MCF 10A (cell line): ENCODE results near the gene GRB2. TPM values are rescaled to one million over a fixed set of nuclear protein-coding genes. Genes with fewer than 3 reads are reported as not detected.

Experiments
- BruUV-seq: library from RNA; stranded (reverse); fragments of 400-500 nt; replicated peaks from 2 replicates; lab custom pipeline; 2021; lab: Mats Ljungman, UMichigan
- CTCF ChIA-PET: fragments of 300-600 bp; sonication (Branson Sonifier 250); formaldehyde crosslinking; extraction: SDS; loops from one replicate; lab custom pipeline; 2021; ENCODE audit warnings: antibody characterized with exemption, inconsistent platforms; lab: Yijun Ruan, JAX
- POLR2A ChIA-PET: fragments of 300-600, 350-650 bp; sonication (Branson Sonifier 250); formaldehyde crosslinking; extraction: SDS; loops from one replicate; lab custom pipeline; 2020; ENCODE audit warnings: antibody characterized with exemption, inconsistent platforms; lab: Yijun Ruan, JAX
- DNase-seq: peaks from one replicate; pipeline ENCODE4 v3.0.0-alpha.2; 2018; ENCODE audit not compliant: unreplicated experiment
- H3K27ac Mint-ChIP-seq: one replicate; pipeline ENCODE4 v1.8.0; 2022; ENCODE audit warnings: mild to moderate bottlenecking, low read depth, mixed read lengths; ENCODE audit not compliant: unreplicated experiment
- H3K27me3 Mint-ChIP-seq: one replicate; pipeline ENCODE4 v1.8.0; 2022; ENCODE audit warnings: mixed read lengths; ENCODE audit not compliant: insufficient read depth, unreplicated experiment
- H3K36me3 Mint-ChIP-seq: one replicate; pipeline ENCODE4 v1.8.0; 2022; ENCODE audit warnings: mild to moderate bottlenecking, moderate library complexity, mixed read lengths; ENCODE audit not compliant: insufficient read depth, unreplicated experiment
- H3K4me1 Mint-ChIP-seq: one replicate; pipeline ENCODE4 v1.8.0; 2022; ENCODE audit warnings: mixed read lengths; ENCODE audit not compliant: insufficient read depth, unreplicated experiment
- H3K4me3 Mint-ChIP-seq: one replicate; pipeline ENCODE4 v1.8.0; 2022; ENCODE audit warnings: mild to moderate bottlenecking, moderate library complexity, mixed read lengths; ENCODE audit not compliant: unreplicated experiment
- H3K9me3 Mint-ChIP-seq: one replicate; pipeline ENCODE4 v1.8.0; 2022; ENCODE audit warnings: mixed read lengths; ENCODE audit not compliant: unreplicated experiment
- intact Hi-C: fragments of 100-400 bp; cut with micrococcal nuclease; formaldehyde crosslinking; loops from 2 replicates; pipeline ENCODE4 v1.14.1; 2022
- total RNA-seq: library from RNA; stranded (reverse); gene quantifications from 2 replicates; pipeline ENCODE4 v1.2.3, GENCODE V29; 2022
- TF ChIP-seq, protein P1 (sequence below): fragments of 200-600 bp; IDR thresholded peaks from one replicate; pipeline ENCODE4 v1.8.0; 2022; ENCODE audit warnings: antibody characterized with exemption, mild to moderate bottlenecking; ENCODE audit not compliant: unreplicated experiment

The GRB2 gene
- total RNA-seq, 1 experiment from 2014 or later = 67.1 TPM

DNA sequence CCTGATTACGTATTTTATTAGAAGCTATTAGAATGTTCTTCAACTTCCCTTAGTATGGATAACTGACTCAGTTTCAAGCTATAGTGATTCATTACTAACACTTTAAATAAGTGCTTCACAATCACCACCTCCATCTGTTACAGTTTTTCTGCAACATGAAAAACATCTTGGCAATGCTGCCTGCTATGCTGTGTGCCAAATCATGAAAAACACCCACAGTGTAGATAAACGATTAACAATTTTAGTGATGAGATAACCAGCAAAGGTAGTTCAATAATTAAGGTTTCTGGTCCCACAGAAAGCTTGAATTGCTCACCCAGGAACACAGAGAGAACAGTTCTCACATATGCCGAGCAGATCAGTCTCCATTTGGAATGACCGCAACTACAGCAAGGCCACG is 64.8 kb downstream of the GRB2 start:
- no peak overlapping the region for H3K27ac Mint-ChIP-seq
- CTCF ChIA-PET = interaction anchor here (0.8 to 1.2 kb wide), 2 partner anchors 55 to 59 kb away, joined by 3 to 4 read pairs; no protein-coding TSS in a partner anchor
- POLR2A ChIA-PET = interaction anchor here (1.2 kb wide), 1 partner anchor 8 kb away, joined by 11 read pairs; no protein-coding TSS in a partner anchor
- no peak for DNase-seq
- TF ChIP-seq, protein P1, sequence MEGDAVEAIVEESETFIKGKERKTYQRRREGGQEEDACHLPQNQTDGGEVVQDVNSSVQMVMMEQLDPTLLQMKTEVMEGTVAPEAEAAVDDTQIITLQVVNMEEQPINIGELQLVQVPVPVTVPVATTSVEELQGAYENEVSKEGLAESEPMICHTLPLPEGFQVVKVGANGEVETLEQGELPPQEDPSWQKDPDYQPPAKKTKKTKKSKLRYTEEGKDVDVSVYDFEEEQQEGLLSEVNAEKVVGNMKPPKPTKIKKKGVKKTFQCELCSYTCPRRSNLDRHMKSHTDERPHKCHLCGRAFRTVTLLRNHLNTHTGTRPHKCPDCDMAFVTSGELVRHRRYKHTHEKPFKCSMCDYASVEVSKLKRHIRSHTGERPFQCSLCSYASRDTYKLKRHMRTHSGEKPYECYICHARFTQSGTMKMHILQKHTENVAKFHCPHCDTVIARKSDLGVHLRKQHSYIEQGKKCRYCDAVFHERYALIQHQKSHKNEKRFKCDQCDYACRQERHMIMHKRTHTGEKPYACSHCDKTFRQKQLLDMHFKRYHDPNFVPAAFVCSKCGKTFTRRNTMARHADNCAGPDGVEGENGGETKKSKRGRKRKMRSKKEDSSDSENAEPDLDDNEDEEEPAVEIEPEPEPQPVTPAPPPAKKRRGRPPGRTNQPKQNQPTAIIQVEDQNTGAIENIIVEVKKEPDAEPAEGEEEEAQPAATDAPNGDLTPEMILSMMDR = no peak
- H3K36me3 Mint-ChIP-seq = peaks cover 6% of the 10 kb centered on the region
- H3K27me3 Mint-ChIP-seq = no peaks in the 10 kb centered on the region
- intact Hi-C loops = no loop called here
- H3K9me3 Mint-ChIP-seq = no peaks in the 10 kb centered on the region
- no peak overlapping the region for H3K4me3 Mint-ChIP-seq
- H3K4me1 Mint-ChIP-seq = no peaks in the 10 kb centered on the region
- no TSS peak for BruUV-seq

DNA sequence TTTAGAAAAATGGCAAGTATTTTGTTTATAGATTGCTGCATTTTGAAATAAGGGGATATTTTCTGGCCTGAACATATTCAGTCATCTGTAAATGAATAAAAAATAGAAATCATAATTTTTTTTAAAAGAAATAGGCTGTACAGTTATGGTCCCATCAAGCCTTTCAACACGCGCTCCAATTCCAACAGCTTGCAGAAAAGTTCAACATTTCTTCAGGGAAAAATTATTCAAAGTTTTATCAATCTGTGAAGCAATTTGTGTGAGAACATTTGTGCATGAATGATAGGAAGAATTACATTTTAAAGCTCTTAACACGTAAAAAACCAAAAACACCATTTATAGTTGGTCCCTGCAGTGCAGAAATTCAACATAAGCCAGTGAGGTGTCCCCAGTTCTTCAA is 65.5 kb downstream of the GRB2 start:
- Mint-ChIP-seq H3K9me3 (no peaks in the 10 kb centered on the region), H3K36me3 (peaks cover 6% of the 10 kb centered on the region), H3K4me3 (no peak overlapping the region), H3K27ac (no peak overlapping the region), H3K4me1 (no peaks in the 10 kb centered on the region), H3K27me3 (no peaks in the 10 kb centered on the region)
- CTCF ChIA-PET = interaction anchor here (1.2 kb wide), 1 partner anchor 56 kb away, joined by 4 read pairs; no protein-coding TSS in a partner anchor
- TF ChIP-seq, protein P1 = no peak
- intact Hi-C loops = no loop called here
- POLR2A ChIA-PET = interaction anchor here (1.2 kb wide), 1 partner anchor 9 kb away, joined by 11 read pairs; no protein-coding TSS in a partner anchor
- no TSS peak for BruUV-seq
- DNase-seq = no peak

DNA sequence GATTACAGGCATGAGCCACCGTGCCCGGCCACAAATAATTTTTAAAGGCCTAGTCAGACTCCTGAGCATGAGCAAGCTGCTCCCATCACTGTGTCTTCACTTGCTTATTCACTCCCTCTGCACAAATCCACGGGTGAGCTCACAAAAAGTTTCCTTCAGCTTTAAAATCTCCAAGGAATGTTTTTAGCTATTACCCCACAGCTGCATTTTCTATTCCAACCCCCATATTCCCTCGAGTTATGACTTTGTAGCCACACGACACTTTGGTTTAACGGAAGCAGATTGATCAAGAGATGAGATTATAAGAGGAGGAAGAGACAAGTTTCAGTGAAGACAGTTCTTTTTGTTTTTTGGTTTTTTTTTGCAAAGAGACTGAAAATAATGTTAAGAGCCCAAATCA is 67.1 kb downstream of the GRB2 start:
- Mint-ChIP-seq H3K9me3 (no peaks in the 10 kb centered on the region), H3K4me1 (no peaks in the 10 kb centered on the region), H3K36me3 (peaks cover 6% of the 10 kb centered on the region), H3K4me3 (no peak overlapping the region), H3K27me3 (no peaks in the 10 kb centered on the region), H3K27ac (no peak overlapping the region)
- DNase-seq = no peak
- no TSS peak for BruUV-seq
- TF ChIP-seq, protein P1 = no peak
- POLR2A ChIA-PET = no interaction called here
- intact Hi-C loops = no loop called here
- CTCF ChIA-PET = interaction anchor here (0.6 to 1.5 kb wide), 3 partner anchors 11 to 15 kb away, joined by 4 read pairs; no protein-coding TSS in a partner anchor

DNA sequence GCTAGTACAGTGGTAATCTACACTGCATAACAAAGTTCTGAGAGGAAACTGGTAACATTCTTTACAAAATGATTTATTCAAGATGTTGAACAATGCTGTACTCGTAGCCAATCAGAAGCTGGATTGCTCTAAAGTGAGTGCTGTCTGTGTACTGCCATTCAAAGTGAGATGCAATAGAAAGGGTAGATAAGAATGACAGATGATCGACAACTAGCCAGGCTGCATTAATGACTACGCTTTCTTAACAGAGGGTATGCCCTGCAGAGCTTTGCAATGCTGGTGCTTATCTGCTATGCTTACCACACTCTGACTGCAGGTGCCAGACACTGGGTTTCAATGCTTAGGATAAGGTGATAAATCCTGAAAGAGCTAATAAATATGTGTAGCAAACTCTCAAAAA is 70.2 kb downstream of the GRB2 start:
- ChIA-PET CTCF (interaction anchor here (0.7 to 3.4 kb wide), 4 partner anchors 13 to 372 kb away, joined by 3 to 15 read pairs (median 4); no protein-coding TSS in a partner anchor), POLR2A (interaction anchor here (1.7 kb wide), 1 partner anchor 71 kb away, joined by 4 read pairs; the partner anchor contains the start of gene GRB2)
- no TSS peak for BruUV-seq
- TF ChIP-seq, protein P1 = no peak
- Mint-ChIP-seq H3K9me3 (no peaks in the 10 kb centered on the region), H3K36me3 (peaks cover 15% of the 10 kb centered on the region), H3K27me3 (no peaks in the 10 kb centered on the region), H3K4me1 (no peaks in the 10 kb centered on the region), H3K27ac (no peak overlapping the region), H3K4me3 (no peak overlapping the region)
- no peak for DNase-seq
- intact Hi-C loops = no loop called here
